Measurements from ENCODE around the gene BABAM2. TPM values are rescaled to one million over a fixed set of nuclear protein-coding genes. Genes with fewer than 3 reads are reported as not detected.
"Not testable (repeated sequence)": the region's sequence is repeated elsewhere in the genome, so short reads cannot be mapped to it uniquely, and the experiment has no call there.

The BABAM2 gene
- total and polyA plus RNA-seq, 8 donors = 27.1 to 49.2 (median 28.4) TPM

DNA sequence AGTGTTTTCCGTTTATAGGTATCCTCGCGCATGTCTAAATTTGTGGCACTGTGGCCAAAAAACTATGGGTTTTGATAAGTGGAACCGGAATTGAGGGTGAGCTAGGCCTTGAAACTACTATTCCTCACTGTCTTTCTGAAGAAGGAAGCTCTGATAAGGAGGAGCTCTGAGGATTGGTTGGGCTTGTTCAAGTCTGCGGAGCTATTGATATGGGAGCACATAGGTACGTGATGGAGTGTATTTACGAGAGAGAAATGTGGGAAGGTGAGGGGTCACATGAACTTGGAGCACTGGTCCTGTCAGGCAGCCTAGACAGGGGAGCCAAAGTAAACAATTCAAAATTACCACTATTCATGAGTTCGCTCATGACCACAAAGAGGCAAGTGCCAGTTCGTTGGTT is 131.4 kb downstream of the BABAM2 start:
- ATAC-seq (no peak), DNase-seq (no peak)
- no peak overlapping the region for H3K27ac ChIP-seq
- no peaks in the 10 kb centered on the region for H3K9me3 ChIP-seq
- no peaks in the 10 kb centered on the region for H3K4me1 ChIP-seq
- TF ChIP-seq, protein P1, sequence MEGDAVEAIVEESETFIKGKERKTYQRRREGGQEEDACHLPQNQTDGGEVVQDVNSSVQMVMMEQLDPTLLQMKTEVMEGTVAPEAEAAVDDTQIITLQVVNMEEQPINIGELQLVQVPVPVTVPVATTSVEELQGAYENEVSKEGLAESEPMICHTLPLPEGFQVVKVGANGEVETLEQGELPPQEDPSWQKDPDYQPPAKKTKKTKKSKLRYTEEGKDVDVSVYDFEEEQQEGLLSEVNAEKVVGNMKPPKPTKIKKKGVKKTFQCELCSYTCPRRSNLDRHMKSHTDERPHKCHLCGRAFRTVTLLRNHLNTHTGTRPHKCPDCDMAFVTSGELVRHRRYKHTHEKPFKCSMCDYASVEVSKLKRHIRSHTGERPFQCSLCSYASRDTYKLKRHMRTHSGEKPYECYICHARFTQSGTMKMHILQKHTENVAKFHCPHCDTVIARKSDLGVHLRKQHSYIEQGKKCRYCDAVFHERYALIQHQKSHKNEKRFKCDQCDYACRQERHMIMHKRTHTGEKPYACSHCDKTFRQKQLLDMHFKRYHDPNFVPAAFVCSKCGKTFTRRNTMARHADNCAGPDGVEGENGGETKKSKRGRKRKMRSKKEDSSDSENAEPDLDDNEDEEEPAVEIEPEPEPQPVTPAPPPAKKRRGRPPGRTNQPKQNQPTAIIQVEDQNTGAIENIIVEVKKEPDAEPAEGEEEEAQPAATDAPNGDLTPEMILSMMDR (IDR thresholded peaks at IDR 0.05) = no peak
- H3K27me3 ChIP-seq = no peaks in the 10 kb centered on the region
- intact Hi-C loops (cut with DNase I) = no loop called here
- no peak overlapping the region for H3K4me3 ChIP-seq
- H3K36me3 ChIP-seq = peaks cover 0 to 13% of the 10 kb centered on the region in 2 donors

- DNase-seq = no peak
- Histone ChIP-seq H3K27me3 (no peaks in the 10 kb centered on the region), H3K27ac (no peak overlapping the region), H3K9me3 (no peaks in the 10 kb centered on the region), H3K4me1 (peaks cover 0 to under 1% of the 10 kb centered on the region in 2 donors), H3K36me3 (peaks cover 0 to 13% of the 10 kb centered on the region in 2 donors), H3K4me3 (no peak overlapping the region)
- intact Hi-C loops (cut with DNase I) = no loop called here
- TF ChIP-seq, protein P1 (IDR thresholded peaks at IDR 0.05) = no peak
- no peak for ATAC-seq
These were observed 134.6 kb downstream of the BABAM2 start for GRCh38 chr2:28025123-28025522.

DNA sequence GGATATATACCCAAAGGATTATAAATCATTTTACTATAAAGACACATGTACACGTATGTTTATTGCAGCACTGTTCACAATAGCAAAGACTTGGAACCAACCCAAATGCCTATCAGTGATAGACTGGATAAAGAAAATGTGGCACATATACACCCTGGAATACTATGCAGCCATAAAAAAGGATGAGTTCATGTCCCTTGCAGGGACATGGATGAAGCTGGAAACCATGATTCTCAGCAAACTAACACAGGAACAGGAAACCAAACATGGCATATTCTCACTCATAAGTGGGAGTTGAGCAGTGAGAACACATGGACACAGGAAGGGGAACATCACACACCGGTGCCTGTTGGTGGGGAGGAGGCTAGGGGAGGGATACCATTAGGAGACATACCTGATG is 135.7 kb downstream of the BABAM2 start:
- H3K27ac ChIP-seq; intact Hi-C loops (cut with DNase I); H3K27me3 ChIP-seq; H3K4me1 ChIP-seq; H3K9me3 ChIP-seq; ATAC-seq; DNase-seq; H3K4me3 ChIP-seq: not testable (repeated sequence)
- peaks cover 0 to 13% of the 10 kb centered on the region in 2 donors for H3K36me3 ChIP-seq

- Histone ChIP-seq H3K27ac (no peak overlapping the region), H3K9me3 (no peaks in the 10 kb centered on the region), H3K4me3 (no peak overlapping the region), H3K36me3 (peaks cover 0 to 13% of the 10 kb centered on the region in 2 donors), H3K27me3 (no peaks in the 10 kb centered on the region), H3K4me1 (peaks cover 0 to 6% of the 10 kb centered on the region in 2 donors)
- intact Hi-C loops (cut with DNase I) = no loop called here
- DNase-seq = no peak
- ATAC-seq = no peak
- TF ChIP-seq, protein P1 (IDR thresholded peaks at IDR 0.05) = no peak
These were observed 137.5 kb downstream of the BABAM2 start for GRCh38 chr2:28028025-28028424.

- intact Hi-C loops (cut with DNase I) = no loop called here
- DNase-seq = no peak
These were observed 140.1 kb downstream of the BABAM2 start for GRCh38 chr2:28030600-28030999.

More at GRCh38 chr2:28030600-28030999, 140.1 kb downstream of the BABAM2 start:
- TF ChIP-seq, protein P1 (IDR thresholded peaks at IDR 0.05) = no peak
- no peak for ATAC-seq
- Histone ChIP-seq H3K9me3 (no peaks in the 10 kb centered on the region), H3K27me3 (no peaks in the 10 kb centered on the region), H3K27ac (no peak overlapping the region), H3K4me1 (peaks cover 0 to 6% of the 10 kb centered on the region in 2 donors), H3K36me3 (peaks cover 0 to 8% of the 10 kb centered on the region in 2 donors), H3K4me3 (no peak overlapping the region)

Measured in left lung (tissue), 10 donors.